NK-92 treated with Interleukin-12 subunit alpha and Interleukin-12 subunit beta, amount 100 ng/mL, for 24 hours (cell line): ENCODE data around the gene ITGB5.

Source experiments
- DNase-seq: peaks from one replicate; lab custom pipeline; 2025; lab: John Stamatoyannopoulos, UW

Gene ITGB5

DNA sequence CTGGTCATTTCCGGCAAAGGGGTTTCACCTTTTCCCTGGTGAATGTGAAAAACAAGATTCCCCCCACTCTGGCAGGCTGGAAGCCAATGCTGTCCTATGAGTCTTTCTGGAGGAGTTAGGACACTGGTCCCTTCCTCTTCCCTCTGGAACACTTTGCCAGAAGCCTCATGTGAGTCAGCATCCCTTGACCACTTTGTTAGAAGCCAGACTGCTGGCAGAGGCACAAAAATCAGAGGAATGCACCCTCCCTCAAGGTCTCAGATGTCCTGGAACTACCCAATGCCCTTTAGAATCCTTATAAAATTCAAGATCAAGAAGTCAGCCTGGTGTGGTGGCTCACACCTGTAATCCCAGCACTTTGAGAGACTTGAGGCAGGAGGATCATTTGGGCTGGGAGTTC lies 26.6 kb downstream of the ITGB5 start:
- DNase-seq, result no peak

DNA sequence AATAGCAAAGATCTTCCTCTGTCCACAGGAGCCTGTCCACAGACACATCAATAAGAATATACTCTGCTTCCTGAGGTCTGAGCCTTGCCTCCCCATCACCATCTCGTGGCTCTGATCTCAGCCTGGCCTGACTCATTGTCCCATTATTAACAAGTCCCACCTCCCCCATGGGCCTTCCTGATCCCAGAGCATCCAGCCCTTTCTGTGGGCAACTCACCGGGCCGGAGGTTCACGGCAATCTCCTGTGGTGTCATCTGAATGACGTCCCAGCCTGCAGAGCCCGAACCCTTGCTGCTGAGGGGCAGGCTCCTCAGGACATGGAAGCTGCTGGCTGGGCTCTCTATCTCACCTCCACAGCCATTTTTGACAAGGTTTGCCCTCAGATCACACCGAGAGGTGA lies 28.1 kb downstream of the ITGB5 start:
- DNase-seq, result no peak

DNA sequence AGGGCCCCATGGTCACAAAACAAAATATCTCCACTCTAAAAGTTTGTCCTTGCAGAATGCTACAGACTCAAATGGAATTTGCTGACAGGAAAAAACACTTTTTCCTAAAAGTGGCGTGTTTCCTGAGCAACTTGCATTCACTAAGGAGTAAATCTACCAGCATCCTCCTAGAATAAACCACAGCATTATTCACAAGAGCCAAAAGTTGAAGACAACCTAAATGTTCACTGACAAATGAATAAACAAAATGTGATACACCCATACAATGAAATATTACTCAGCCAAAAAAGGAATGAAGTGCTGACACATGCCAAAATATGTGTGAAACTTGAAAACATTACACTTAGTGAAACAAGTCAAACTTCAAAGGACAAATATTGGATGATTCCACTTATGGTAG lies 28.9 kb downstream of the ITGB5 start:
- DNase-seq, result no peak

DNA sequence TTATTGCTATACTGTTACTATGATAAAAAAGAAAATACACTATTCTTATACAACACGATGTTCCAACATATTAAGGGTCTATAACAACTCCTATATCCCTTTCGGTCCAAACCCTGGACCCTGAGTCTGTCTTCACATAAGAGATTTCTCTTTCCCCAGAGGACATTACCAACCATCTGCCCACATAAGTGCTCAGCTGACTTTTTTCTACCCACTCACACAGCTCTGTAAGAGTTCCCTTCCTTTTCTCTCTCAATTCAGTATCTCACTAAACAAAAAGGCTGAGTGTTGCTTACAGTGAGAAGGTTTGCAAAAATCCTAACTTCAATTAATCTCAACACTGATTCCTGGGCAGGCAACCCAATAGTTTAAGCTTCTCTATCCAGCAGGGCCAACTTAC lies 30.5 kb downstream of the ITGB5 start:
- no peak for DNase-seq

DNA sequence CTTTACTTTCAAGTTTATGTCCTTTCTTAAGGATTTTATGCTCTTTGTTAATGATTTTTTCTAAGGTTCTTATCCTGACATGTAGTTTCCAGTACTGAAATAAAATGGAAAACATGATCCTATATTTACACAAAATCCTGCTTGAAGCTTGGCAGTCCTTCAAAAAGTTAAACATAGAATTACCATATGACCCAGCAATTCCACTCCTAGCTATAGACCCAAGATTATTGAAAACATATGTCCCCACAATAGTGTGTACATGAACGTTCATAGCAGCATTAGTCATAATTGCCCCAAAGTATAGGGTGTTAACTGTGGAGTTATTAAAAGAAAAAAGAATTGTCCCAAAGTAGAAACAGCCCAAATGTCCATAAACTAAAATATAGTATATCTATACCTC lies 33.2 kb downstream of the ITGB5 start:
- no peak for DNase-seq

DNA sequence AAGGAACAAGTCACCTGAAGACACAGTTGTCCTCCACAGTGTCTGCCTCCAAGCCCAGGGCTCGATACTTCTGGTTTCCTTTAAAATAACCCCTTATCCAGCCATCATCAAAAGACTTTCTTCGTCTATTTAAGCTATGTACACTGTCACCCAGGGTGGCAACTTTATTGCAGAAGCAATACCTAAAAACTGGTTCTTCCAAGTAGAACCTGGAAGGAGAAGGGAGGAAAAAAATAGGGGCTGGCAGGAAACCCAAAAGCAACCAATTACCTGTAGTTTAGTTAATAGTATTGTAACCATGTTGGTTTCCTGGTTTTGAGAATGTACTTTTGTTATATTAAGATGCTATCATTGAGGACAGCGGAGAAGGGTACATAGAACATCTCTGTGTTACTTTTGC lies 33.7 kb downstream of the ITGB5 start:
- no peak for DNase-seq

DNA sequence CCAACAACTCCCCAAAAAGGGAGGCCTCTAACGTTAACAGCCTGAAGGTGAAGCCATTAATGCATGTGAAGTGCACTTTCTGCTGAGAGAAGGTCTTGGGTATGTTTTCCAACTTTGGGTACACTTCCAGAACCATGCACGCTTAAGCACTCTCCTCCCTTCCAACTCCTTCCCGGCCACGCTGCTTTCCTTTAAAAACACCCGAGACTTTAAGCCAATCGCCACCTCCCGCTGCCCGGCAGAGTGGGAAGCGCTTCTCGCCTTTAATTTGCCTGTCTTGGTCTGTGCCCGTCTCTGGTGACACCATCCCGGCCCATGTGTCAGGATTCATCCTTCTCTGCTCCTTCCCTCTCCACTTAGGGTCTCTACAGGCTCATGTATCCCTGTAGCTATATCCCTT lies 35.3 kb downstream of the ITGB5 start:
- DNase-seq, result no peak

DNA sequence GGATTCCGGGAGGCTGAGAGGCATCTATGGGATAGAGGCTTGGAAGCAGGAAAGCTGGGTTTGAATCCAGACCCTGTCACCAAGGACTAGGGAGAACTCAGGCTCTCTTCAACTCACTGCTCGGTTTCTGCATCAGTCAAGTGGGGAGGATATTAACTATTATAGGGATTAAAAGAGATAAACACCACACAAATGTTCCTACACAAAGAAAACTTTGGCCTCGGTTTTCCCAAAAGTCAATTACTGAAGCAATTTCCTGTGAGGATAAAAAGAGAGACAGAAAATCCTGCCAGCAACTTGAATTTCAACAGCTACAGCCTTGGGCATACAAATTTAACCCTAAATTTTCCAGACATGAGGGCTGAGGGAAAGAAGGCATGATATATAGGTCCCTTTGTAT lies 36.0 kb downstream of the ITGB5 start:
- DNase-seq, result no peak

DNA sequence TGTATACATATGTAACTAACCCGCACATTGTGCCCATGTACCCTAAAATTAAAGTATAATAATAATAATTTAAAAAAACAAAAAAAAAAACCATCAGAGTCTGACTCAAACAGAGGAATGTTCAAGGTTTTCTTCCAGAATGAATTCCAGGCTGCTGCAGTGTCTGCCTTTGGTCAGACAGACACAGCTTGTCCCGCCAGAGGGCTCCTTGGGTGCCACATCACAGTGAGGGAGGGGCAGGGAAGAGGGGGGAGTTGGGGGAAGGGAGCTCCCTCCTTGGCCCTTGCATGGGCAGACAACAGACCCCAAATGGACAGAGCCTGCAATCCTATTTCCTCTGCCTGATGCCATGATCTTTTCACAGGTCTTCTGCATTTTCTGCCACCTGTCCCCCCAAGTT lies 36.5 kb downstream of the ITGB5 start:
- no peak for DNase-seq

DNA sequence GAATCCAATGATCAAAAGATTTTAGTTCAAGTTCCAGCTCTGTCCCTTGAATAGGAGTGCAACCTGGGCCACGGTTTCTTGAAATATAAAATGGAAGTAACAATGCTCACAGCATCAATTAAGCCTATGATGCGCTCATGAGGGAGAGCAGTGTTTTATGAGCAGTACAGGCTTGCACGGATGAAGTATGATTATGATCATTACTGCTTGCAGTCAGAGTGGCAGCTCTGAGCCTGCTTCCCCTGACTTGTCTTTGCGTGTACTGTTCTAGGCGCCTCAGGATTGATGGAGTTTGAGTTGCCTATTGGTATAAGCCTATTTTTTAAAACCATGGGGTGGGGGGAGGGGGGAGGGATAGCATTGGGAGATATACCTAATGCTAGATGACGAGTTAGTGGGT lies 37.0 kb downstream of the ITGB5 start:
- DNase-seq, result no peak

DNA sequence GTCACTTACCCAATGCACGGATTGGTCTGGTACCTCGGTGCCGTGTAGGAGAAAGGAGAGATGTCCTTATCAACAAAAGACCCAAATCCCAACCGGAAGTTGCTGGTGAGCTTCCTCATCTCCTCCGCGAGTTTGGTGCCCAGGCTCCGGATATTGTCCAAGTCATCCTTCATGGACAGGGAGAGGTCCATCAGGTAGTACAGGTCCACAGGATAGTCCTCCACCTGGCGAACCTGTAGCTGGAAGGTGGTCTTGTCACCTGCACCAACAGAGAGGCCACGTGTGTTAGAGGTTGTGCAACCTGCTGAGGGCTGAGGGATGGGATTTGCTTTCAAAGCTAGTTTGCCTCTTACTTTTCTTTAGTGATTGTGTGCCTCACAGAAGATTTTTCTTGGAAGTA lies 38.9 kb downstream of the ITGB5 start:
- DNase-seq, result no peak

DNA sequence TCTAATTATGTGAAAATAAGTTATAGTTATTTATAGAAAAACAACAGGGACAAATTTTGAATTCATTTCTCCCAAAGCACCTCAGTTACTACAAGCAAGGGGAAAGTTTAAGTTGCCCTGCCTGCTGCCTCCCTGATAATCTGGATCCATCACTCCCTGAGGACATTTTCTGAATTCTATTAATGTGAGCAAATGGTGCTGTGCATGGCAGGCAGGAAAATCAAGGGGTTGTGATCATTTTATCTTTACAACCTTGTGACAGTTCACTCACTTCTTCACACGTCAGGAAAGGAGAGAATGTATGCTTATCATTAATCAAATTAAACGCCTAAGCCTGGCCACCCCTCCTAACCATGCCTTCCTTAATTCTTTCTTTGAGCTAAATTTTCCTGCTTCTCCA lies 39.3 kb downstream of the ITGB5 start:
- DNase-seq, result no peak

DNA sequence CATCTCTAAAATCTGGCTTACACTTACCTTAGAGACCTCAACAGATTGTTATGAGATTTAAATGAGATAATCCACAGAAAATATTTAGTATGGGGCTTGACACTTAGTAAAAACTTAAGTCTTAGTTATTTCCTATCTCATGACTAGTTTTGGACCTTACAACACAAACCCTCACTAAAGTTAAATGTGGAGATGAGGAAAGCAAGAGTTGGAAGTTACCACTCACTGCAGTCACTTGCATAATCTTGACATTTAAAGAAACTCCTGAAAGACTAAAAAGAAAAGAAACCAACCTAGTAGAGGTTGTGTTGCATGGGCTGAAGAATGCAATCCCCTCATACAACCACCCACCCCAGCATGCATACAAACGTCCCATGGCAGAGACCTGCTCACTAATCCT lies 40.1 kb downstream of the ITGB5 start:
- no peak for DNase-seq

DNA sequence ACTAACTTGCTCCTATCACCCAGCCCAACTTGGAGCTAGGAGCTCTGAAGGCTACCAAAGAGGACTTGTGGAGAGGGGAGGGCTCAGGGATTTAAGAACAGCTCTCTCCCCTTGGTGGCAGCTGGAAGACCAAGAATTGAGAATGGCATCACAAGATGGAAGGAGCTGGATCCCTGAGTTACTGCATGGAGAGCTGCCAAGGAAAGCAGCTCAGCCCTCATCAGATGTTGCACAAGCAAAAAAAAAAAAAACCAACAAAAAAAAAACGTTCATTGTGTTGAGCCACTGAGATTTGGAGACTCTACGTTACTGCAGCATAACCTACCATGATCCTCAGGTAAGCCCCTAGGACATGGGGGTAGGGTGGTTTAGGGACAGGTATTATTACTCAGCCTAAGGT lies 41.0 kb downstream of the ITGB5 start:
- DNase-seq, result no peak

DNA sequence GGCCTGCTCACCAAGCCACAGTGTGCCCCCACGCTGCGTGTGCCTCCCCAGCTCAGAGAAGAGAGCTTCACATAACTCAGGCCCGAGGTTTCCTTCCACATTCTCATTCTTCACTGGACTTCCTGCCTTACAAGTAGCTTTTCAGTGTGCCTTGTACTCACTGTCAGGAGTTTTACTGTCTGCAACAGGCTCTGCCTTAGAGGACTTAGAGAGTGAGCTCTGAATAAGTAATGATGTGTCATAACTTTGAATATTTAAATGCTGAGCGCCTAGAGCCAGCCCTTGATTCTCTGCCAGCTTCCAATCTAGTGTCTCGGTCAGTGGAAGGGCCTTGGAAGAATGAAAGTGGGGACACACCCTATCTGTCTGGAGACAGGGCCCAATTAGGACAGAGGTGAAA lies 41.8 kb downstream of the ITGB5 start:
- no peak for DNase-seq

DNA sequence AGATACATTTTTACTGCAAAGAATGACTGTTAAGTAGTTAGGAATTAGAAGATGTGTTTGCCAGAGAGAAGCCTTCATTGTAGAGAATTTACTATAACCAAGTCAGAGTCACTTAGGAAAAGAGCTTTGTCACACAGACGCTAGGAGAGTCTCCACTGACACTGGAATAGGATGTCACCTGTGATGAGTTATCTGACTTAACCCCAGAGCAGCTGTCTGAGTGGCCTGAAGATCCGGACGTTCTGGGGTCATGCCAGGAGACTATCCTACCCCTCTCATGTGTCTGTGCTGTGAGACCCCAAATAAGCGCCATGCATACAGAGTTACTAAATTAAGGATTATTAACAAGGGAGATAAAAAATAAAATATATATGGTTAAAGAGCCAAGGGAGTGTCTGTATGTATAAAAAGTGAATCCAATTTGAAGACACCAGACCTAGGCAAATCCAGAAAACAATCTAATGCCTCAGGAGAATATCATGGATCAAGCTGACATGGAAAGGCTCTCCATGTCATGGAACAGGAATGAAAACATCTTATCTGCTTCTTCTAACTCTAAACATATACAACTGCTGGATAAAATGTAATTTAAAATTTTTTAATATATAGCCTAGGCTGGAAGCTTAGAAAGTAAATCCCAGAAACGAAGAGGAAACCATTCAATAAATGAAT lies 43.5 kb downstream of the ITGB5 start:
- no peak for DNase-seq

DNA sequence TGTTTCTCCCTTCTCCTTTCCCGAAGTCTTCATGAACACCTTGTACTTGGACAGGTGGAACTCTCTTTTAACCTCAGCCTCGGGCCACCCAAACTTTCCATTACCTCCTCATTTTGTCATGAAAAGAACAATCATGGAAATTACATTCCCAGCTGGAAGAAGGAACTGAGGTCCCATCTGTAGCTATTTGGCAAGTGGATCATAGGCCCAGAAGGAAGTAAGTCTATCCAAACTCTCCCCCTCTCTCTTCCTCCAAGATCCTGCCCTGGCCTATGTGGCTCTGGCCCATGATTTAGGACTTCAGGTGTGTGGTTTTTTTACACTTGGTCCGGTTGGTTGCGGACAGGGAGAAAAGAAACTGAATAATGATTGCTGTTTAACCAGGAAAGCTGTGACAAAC lies 44.1 kb downstream of the ITGB5 start:
- no peak for DNase-seq

DNA sequence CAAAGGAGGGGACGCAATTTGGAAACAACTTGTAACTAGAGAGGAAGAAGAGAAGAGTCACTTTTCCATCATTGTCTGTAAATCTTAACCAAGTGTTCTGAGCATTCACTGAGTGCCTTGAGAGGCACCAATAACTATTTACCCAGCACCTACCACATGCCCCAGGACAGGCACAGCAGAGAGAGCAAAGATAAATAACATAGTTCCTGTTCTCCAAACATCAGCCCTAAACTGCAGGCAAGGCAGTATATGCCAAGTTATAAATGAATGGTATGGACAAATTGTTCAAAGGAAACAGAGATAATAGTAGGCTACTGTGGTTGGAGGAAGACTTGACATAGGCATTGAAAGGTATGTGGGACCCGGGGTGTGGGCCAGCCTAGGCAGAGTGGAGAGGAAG lies 45.6 kb downstream of the ITGB5 start:
- DNase-seq, result no peak

DNA sequence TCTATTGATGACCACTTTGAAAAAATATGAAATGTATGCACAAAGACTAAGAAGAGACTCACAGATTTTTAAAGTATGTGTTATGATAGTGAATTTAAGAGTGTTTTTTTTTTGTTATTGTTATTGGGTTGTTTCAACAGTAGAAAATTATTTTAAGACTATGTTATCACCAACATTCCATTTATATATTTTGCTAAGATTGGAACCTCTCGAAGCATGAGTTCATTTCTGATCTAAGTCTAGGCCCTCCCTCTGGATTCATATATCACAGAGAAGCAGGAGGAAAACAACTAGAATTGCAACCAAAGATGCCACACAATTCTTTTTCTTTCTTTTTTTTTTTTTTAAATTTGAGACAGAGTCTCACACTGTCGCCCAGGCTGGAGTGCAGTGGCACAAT lies 46.8 kb downstream of the ITGB5 start:
- no peak for DNase-seq

DNA sequence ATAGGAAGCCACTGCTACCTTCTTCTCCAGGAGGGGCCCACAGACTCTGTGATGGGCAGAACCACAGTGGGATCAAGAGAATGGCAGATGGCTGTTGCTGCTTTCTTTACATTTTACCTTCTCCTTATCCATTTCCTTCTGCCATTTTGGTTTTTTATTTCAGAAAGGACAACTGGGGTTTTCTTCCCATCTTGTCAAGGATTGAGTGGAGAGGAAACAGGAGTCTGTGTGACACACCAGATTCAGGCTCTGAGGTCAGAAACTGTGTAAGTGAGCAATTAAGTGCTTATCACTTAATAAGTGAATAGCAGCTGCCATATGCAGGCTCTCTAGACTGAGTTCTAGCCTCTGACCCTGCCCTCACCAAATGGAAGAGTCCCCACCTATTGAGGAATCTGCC lies 47.3 kb downstream of the ITGB5 start:
- DNase-seq, result no peak

DNA sequence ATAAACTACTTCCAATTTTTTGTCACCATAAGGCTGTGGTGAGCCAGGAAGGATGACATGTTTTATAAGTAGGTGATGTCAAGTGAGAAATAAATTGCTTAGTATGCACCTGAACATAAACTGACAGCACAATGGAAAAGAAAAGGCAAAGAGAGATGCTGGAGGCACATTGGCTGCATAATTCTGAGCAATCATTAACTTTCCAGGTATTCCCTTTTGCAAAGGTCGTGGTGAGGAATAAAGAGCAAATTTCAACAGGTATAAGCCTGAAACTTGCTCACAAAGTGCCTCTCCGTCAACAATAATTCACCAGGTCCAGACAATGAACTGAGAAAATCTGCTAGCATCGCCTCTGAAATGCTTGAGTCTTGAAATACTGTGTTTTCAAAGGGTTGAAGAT lies 48.2 kb downstream of the ITGB5 start:
- DNase-seq, result no peak

DNA sequence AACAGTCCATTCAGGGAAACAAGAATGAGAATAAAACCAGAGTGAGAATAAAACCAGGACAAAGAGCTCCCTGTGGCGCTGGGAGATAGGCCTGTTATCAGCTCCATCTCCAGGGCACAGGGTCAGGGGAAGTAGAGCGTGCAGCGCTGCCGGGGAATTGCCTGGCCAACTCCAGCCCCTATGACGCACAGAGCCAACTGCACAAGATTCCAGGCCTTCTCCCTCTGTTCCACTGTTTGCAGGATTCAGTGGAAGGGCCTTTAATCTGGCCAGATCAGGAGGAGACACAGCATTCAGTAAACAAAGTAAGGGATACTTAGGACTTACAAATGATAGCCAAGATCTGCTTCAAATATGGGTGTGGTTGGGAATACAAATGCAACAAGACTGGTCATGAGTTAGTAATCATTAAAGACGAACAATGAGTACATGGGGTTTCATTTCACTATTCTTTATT lies 49.4 kb downstream of the ITGB5 start:
- no peak for DNase-seq

DNA sequence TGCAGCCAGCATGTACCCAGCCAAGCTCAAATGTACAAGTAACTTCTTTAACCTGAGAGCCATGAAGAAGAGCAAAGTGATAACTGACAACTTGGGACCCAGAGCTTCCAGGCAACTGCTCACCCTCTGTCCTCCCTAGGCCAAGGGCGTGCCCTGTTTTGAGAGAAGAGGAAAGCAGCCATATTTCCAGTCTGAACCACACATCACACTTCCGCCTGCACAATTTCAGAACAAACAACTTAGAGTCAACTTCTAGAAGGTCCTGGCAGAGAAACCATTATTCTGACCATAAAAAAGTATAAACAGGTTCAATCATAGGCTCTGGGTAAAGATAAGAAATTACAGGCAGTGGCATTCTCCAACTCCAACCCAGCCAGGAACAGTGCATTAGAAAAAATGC lies 50.1 kb downstream of the ITGB5 start:
- DNase-seq, result no peak

DNA sequence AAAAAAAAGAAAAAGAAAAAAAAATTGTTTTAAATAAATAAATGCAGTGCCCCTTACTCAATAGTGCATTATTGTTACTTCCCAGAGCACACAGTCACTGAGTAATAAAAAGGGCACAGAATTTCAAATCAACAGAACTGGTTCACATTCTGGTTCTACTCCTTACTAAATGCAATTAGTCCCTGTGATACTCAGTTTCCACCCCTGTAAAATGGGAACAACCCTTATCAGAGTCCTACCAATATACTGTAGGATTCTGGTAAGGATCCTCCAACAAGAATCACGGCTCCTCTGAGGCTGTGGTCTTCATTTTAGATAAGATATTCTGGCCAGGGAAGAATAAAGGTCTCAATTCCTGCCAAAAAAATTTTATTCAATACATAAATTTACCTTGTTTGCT lies 50.7 kb downstream of the ITGB5 start:
- DNase-seq, result no peak
